Chondrocyte (in vitro differentiated cells): Measurements from ENCODE around the gene CADPS. TPM values are rescaled to one million over a fixed set of nuclear protein-coding genes. Genes with fewer than 3 reads are reported as not detected.
A peak's percentile ranks its signal among the peaks of the same experiment; 100 is the strongest.

Experiments
- DNase-seq: peaks from one replicate; pipeline ENCODE4 v3.0.0; 2021; ENCODE audit warnings: mixed read lengths, low spot score
- H3K27ac Mint-ChIP-seq: one replicate; pipeline ENCODE4 v1.8.0; 2021; ENCODE audit warnings: mild to moderate bottlenecking, moderate library complexity, mixed read lengths; ENCODE audit not compliant: unreplicated experiment
- H3K27me3 Mint-ChIP-seq: 2 replicates; pipeline ENCODE4 v1.8.0; 2021; ENCODE audit warnings: low read depth, mixed read lengths
- H3K36me3 Mint-ChIP-seq: 2 replicates; pipeline ENCODE4 v1.8.0; 2021; ENCODE audit warnings: low read depth, mixed read lengths
- H3K4me1 Mint-ChIP-seq: 2 replicates; pipeline ENCODE4 v1.8.0; 2021; ENCODE audit warnings: low read depth, mild to moderate bottlenecking, mixed read lengths
- H3K4me3 Mint-ChIP-seq: one replicate; pipeline ENCODE4 v1.8.0; 2021; ENCODE audit warnings: mild to moderate bottlenecking, moderate library complexity, mixed read lengths; ENCODE audit not compliant: unreplicated experiment
- H3K9me3 Mint-ChIP-seq: 2 replicates; pipeline ENCODE4 v1.8.0; 2021; ENCODE audit warnings: low read depth, mixed read lengths
- CTCF ChIP-seq: fragments of 200-600 bp; sonication (generic); IDR thresholded peaks from 2 replicates; pipeline ENCODE4 v1.5.0; 2021; ENCODE audit warnings: antibody characterized with exemption, mild to moderate bottlenecking, moderate library complexity
- total RNA-seq: library from RNA; stranded (reverse); gene quantifications from 3 replicates; pipeline ENCODE4 v1.2.1, GENCODE V29; 2021

The CADPS gene
- total RNA-seq, 1 donor from 2014 or later: not detected

DNA sequence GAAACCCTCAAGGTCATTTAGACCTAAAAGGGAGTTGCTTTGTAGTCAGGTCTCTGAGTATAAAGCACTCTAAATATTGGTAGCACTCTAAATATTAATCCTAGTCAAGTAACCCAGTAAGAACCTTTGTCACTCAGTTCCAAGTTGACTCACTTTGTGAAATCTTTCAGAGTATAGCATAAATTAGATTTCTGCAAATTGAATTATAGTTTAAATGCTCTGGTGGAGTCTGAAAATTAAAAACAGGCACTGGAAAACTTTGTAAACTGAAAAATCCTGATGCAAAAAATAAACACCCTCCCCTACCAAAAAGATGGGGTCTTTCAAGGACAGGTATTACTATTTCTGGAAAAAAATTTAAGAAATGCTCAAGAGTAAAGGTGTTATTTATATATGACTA is 305.6 kb downstream of the CADPS start:
- no peaks in the 10 kb centered on the region for H3K9me3 Mint-ChIP-seq
- H3K27me3 Mint-ChIP-seq: peaks cover 11% of the 10 kb centered on the region

GRCh38 chr3:62567097-62568021 is 307.9 kb downstream of the CADPS start:
- no peaks in the 10 kb centered on the region for H3K36me3 Mint-ChIP-seq
- no peak for TF ChIP-seq CTCF
- H3K4me3 Mint-ChIP-seq: no peak overlapping the region
- no peak for DNase-seq
- no peaks in the 10 kb centered on the region for H3K9me3 Mint-ChIP-seq
- H3K27me3 Mint-ChIP-seq: no peaks in the 10 kb centered on the region
- peaks cover 22% of the 10 kb centered on the region for H3K4me1 Mint-ChIP-seq
- H3K27ac Mint-ChIP-seq: peak overlapping the region; percentile 54

More for the DNA sequence above, 305.6 kb downstream of the CADPS start:
- Mint-ChIP-seq H3K27ac (no peak overlapping the region), H3K4me1 (peaks cover 16% of the 10 kb centered on the region), H3K4me3 (no peak overlapping the region), H3K36me3 (no peaks in the 10 kb centered on the region)
- DNase-seq: no peak
- no peak for TF ChIP-seq CTCF

GRCh38 chr3:62566022-62566557 is 309.1 kb downstream of the CADPS start:
- peaks cover 33% of the 10 kb centered on the region for H3K4me1 Mint-ChIP-seq
- no peak for TF ChIP-seq CTCF
- H3K36me3 Mint-ChIP-seq: no peaks in the 10 kb centered on the region
- no peak overlapping the region for H3K4me3 Mint-ChIP-seq
- H3K9me3 Mint-ChIP-seq: no peaks in the 10 kb centered on the region
- H3K27ac Mint-ChIP-seq: no peak overlapping the region
- no peak for DNase-seq
- H3K27me3 Mint-ChIP-seq: no peaks in the 10 kb centered on the region

DNA sequence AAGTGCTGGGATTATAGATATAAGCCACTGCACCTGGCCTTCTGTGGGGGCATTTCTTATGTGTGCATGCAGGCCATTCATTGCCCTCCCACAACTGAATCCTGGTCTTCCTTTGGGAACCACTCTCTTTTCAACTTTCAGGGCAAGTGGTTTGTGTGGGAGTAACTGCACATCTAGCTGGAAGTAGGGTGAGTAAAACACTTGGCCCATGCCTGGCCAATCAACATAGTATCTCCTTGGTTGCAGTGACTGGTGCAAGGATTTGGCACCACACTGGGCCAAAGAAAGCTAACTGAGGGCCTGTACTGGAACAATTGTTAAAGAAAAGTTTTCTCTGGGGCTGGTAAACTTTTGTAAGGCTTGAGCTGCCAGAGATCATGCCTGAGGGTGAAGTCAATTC is 312.6 kb downstream of the CADPS start:
- Mint-ChIP-seq H3K4me1 (peaks cover 31% of the 10 kb centered on the region), H3K9me3 (no peaks in the 10 kb centered on the region), H3K27ac (no peak overlapping the region), H3K4me3 (no peak overlapping the region), H3K27me3 (peaks cover 2% of the 10 kb centered on the region), H3K36me3 (no peaks in the 10 kb centered on the region)
- DNase-seq: no peak
- no peak for TF ChIP-seq CTCF

- no peak for DNase-seq
- H3K4me3 Mint-ChIP-seq: no peak overlapping the region
- no peak for TF ChIP-seq CTCF
- no peaks in the 10 kb centered on the region for H3K36me3 Mint-ChIP-seq
- H3K27me3 Mint-ChIP-seq: peaks cover 5% of the 10 kb centered on the region
- H3K27ac Mint-ChIP-seq: peak overlapping the region; percentile 56
- H3K4me1 Mint-ChIP-seq: peaks cover 26% of the 10 kb centered on the region
- H3K9me3 Mint-ChIP-seq: no peaks in the 10 kb centered on the region
Observed at GRCh38 chr3:62562017-62562416, 313.2 kb downstream of the CADPS start.
